Left lung (tissue), 10 donors: ENCODE results near the gene VKORC1L1. TPM values are rescaled to one million over a fixed set of nuclear protein-coding genes. Genes with fewer than 3 reads are reported as not detected.
"Not testable (repeated sequence)": the region's sequence is repeated elsewhere in the genome, so short reads cannot be mapped to it uniquely, and the experiment has no call there.

ENCODE experiments used
- ATAC-seq: fragments of 200-7000 bp; cut with Tn5 transposase; one replicate; pipeline ENCODE4 v1.9.1; 2020; ENCODE audit warnings: moderate library complexity
- DNase-seq, 4 donors: peaks; one replicate each; pipeline ENCODE4 v3.0.0-alpha.2; 2013 to 2020
- H3K27ac ChIP-seq, 2 donors: fragments of 200-600 bp; sonication (generic) in 1 of 2; one replicate each; pipeline versions ENCODE4 v1.5.0 to v1.8.0; 2020 to 2021
- H3K27me3 ChIP-seq, 2 donors: fragments of 200-600 bp; sonication (generic) in 1 of 2; one replicate each; pipeline versions ENCODE4 v1.5.0 to v1.8.0; 2020 to 2021
- H3K36me3 ChIP-seq, 2 donors: fragments of 200-600 bp; sonication (generic) in 1 of 2; one replicate each; pipeline versions ENCODE4 v1.5.0 to v1.8.0; 2020 to 2021
- H3K4me1 ChIP-seq, 2 donors: fragments of 200-600 bp; one replicate each; pipeline ENCODE4 v1.8.0; 2021
- H3K4me3 ChIP-seq, 2 donors: fragments of 200-600 bp; sonication (generic) in 1 of 2; one replicate each; pipeline versions ENCODE4 v1.5.0 to v1.8.0; 2020 to 2021; ENCODE audit warnings: mild to moderate bottlenecking in 1 of 2
- H3K9me3 ChIP-seq, 2 donors: fragments of 200-600 bp; sonication (generic) in 1 of 2; one replicate each; pipeline versions ENCODE4 v1.5.0 to v1.8.0; 2020 to 2021
- intact Hi-C, 2 donors: fragments of 100-400 bp; cut with DNase I; formaldehyde crosslinking; loops; one replicate each; pipeline versions ENCODE4 v1.11.2 to v1.14.2; 2022
- polyA plus RNA-seq, 6 donors: library from polyadenylated mRNA; unstranded; fragments of 120-200 nt; gene quantifications; one replicate each; pipeline ENCODE4 v1.2.1, GENCODE V29; 2013; ENCODE audit not compliant: insufficient read length in 6 of 6
- total RNA-seq, 2 donors: library from RNA; stranded (reverse); fragmentation: NEBNext Ultra II Directional; extraction: Animal tissue kit (Norgen Biotek cat#: 25700); gene quantifications; one replicate each; pipeline ENCODE4 v1.2.1, GENCODE V29; 2021
- TF ChIP-seq, protein P1 (sequence below), 2 donors: fragments of 200-600 bp; sonication (generic) in 1 of 2; IDR thresholded peaks; one replicate each; pipeline versions ENCODE4 v1.5.0 to v1.8.0; 2021; ENCODE audit warnings: antibody characterized with exemption in 2 of 2
- donor health status: DM: no; HTN: yes; CAD: no.
- donor health status: DM: no; HTN: no; CAD: no.

VKORC1L1 gene
- total and polyA plus RNA-seq, 8 donors = 32.4 to 49.6 (median 37.7) TPM

DNA sequence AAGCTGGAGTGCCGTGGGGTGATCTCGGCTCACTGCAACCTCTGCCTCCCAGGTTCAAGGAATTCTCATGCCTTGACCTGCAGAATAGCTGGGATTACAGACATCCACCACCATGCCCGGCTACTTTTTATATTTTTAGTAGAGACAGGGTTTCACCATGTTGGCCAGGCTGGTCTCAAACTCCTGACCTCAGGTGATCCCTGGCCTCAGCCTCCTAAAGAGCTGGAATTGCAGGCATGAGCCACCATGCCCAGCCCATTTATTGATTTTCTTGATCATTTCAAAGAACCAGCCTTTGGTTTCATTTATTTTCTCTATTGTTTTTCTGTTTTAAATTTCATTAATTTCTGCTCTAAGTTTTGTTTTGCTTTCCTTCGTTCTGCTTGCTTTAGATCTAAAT is 58.8 kb downstream of the VKORC1L1 start:
- TF ChIP-seq, protein P1, sequence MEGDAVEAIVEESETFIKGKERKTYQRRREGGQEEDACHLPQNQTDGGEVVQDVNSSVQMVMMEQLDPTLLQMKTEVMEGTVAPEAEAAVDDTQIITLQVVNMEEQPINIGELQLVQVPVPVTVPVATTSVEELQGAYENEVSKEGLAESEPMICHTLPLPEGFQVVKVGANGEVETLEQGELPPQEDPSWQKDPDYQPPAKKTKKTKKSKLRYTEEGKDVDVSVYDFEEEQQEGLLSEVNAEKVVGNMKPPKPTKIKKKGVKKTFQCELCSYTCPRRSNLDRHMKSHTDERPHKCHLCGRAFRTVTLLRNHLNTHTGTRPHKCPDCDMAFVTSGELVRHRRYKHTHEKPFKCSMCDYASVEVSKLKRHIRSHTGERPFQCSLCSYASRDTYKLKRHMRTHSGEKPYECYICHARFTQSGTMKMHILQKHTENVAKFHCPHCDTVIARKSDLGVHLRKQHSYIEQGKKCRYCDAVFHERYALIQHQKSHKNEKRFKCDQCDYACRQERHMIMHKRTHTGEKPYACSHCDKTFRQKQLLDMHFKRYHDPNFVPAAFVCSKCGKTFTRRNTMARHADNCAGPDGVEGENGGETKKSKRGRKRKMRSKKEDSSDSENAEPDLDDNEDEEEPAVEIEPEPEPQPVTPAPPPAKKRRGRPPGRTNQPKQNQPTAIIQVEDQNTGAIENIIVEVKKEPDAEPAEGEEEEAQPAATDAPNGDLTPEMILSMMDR (IDR thresholded peaks at IDR 0.05) = no peak
- Histone ChIP-seq H3K4me3 (no peak overlapping the region), H3K9me3 (no peaks in the 10 kb centered on the region), H3K4me1 (no peaks in the 10 kb centered on the region), H3K27me3 (no peaks in the 10 kb centered on the region), H3K36me3 (no peaks in the 10 kb centered on the region), H3K27ac (no peak overlapping the region)
- DNase-seq = no peak
- intact Hi-C loops = no loop called here
- no peak for ATAC-seq

DNA sequence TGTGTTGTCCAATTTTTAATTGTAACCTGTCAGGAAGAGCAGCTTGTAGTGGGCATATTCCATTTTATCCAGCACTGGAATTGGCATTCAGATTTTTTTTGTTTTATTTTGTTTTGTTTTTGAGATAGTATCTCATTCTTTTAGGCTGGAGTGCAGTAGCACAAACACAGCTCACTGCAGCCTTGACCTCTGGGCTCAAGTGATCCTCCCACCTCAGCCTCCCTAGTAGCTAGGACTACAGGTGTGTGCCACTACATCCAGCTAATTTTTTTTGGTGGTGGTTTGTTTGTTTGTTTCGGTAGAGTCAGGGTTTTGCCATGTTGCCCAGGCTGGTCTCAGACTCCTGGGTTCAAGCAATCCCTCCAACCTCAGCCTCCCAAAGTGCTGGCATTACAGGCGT is 64.4 kb downstream of the VKORC1L1 start:
- Histone ChIP-seq H3K36me3 (no peaks in the 10 kb centered on the region), H3K4me3 (no peak overlapping the region), H3K27me3 (no peaks in the 10 kb centered on the region), H3K4me1 (no peaks in the 10 kb centered on the region), H3K9me3 (no peaks in the 10 kb centered on the region), H3K27ac (no peak overlapping the region)
- TF ChIP-seq, protein P1 (IDR thresholded peaks at IDR 0.05) = no peak
- DNase-seq (no peak), ATAC-seq (no peak)
- intact Hi-C loops = no loop called here

DNA sequence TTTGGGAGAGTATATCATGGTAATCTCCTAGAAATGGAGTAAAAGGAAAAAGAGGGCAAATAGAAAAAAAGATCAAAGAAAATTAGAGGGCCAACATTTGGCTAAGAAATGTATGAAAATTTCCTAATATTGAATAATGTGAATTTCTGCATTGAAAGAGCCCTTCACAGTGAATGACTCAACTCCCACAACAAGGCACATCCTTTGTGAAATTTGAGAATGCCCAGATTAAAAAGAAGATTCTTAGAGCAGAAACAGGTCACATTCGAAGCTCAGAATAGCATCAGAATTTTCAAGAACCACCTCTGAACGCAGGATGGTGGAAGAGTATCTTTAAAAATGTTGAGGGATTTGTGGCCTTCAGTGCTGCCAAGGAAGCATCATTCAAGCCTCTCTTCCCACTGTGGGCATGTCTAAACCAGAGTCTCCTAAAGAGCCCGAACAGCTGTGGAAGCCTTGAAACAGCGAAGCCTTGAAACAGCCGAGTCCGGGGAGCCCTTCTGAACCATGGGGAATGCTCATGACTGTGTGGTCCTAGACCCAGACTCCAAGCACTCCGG is 65.5 kb downstream of the VKORC1L1 start:
- DNase-seq = no peak
- Histone ChIP-seq H3K4me3 (no peak overlapping the region), H3K27ac (no peak overlapping the region), H3K4me1 (no peaks in the 10 kb centered on the region), H3K36me3 (no peaks in the 10 kb centered on the region), H3K9me3 (no peaks in the 10 kb centered on the region), H3K27me3 (no peaks in the 10 kb centered on the region)
- intact Hi-C loops = no loop called here
- TF ChIP-seq, protein P1 (IDR thresholded peaks at IDR 0.05) = no peak
- no peak for ATAC-seq

DNA sequence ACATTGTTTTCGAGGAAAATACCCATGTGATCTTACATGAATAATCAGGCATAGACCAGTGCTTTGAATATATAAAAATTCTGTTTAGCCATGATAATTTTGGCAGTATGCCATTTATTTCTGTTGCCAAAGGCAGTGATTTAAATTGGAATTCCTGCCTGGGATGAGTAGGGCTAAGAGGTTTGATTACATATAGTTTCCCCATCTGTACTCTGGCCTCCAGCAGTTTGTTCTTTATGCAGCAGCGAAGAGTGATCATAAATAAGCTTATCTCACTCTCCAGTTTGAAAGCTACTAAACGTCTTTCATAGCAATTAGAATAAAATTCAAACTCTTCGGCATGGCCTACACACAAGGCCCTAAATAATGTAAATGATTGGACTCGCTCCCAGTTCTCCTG is 72.9 kb downstream of the VKORC1L1 start:
- ATAC-seq, H3K9me3 ChIP-seq, H3K36me3 ChIP-seq, H3K27ac ChIP-seq, H3K27me3 ChIP-seq, intact Hi-C loops, DNase-seq, H3K4me3 ChIP-seq: not testable (repeated sequence)
- H3K4me1 ChIP-seq = peaks cover 0 to 10% of the 10 kb centered on the region in 2 donors

DNA sequence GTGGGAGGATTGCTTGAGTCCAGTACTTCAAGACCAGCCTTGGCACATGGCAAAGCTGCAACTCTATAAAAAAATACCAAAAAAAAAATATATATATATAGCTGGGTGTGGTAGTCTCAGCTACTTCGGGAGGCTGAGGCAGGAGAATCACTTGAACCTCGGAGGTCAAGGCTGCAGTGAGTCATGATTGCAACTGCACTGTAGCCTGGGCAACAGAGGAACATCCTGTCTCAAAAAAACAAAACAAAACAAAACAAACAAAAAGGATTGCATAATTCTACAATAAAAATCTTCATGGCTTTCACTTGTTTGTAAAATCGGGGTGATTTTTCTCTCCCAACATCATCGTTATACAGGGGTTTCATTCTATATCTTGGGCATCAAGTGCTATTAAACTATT is 74.0 kb downstream of the VKORC1L1 start:
- no peaks in the 10 kb centered on the region for H3K36me3 ChIP-seq
- no peak overlapping the region for H3K27ac ChIP-seq
- ATAC-seq (peak; percentile 47), DNase-seq (peak in 1 of 4 donors; percentile 24)
- H3K4me1 ChIP-seq = peaks cover 0 to 10% of the 10 kb centered on the region in 2 donors
- H3K9me3 ChIP-seq = no peaks in the 10 kb centered on the region
- H3K27me3 ChIP-seq = no peaks in the 10 kb centered on the region
- intact Hi-C loops = no loop called here
- TF ChIP-seq, protein P1 (IDR thresholded peaks at IDR 0.05) = no peak
- H3K4me3 ChIP-seq = no peak overlapping the region
